Kidney tubule cell (primary cell): Measurements from ENCODE around the gene CHD2.
"Not testable (repeated sequence)": the region's sequence is repeated elsewhere in the genome, so short reads cannot be mapped to it uniquely, and the experiment has no call there.

Experiments
- DNase-seq: peaks from one replicate; pipeline ENCODE4 v3.0.0-alpha.2; 2018; ENCODE audit warnings: low spot score

The CHD2 gene

DNA sequence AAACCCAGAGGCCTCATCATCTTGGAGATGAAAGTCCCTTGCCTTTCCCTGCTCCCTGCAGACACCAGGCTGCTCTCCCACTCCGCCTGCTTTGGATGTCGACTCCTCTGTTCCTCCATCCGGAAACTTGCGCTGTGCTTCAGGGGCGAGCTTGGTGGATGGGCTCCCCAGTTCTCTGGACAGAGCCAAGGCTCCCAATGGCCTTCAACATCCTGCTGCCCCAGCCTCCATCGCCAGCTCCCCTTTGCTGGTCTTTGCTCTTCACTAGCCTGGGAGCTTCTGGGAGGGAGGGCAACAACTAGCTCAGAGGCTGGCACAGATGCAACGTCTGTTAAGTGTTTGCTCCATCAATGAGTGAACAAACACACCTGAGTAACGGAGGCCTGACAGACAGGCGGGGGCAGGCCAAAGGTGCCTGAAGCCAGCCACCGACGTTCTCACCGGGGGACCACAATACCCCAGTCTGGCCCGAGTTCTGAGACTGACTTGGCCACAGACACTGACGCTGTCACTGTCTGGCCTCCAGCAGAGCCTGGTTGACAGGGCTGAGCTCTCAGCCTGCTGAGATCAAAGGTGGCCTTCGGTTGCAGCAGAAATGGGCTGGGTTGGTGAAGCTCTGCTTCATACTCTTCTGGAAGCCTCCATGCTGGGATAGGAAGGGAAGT is 149.9 kb downstream of the CHD2 start:
- DNase-seq = no peak

DNA sequence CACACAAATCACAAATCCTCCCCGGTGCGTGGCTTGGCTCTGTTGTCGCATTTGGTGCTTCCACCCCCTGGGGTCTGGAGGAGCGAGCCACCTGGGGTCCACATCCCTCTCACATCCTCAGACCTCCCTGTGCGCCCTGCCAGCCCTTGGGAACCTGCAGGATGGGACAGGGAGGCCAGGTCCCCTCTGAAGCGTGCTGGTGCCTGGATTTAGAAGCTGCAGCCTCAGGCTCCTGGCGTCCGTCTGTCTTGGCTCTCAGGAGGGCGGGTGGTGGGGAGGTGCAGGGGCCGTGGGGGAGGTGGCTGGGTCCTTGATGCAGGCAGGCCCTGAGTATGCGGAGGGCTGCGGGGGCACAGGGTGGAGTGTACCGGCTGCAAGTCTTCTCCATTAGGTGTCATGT is 150.5 kb downstream of the CHD2 start:
- DNase-seq = no peak

DNA sequence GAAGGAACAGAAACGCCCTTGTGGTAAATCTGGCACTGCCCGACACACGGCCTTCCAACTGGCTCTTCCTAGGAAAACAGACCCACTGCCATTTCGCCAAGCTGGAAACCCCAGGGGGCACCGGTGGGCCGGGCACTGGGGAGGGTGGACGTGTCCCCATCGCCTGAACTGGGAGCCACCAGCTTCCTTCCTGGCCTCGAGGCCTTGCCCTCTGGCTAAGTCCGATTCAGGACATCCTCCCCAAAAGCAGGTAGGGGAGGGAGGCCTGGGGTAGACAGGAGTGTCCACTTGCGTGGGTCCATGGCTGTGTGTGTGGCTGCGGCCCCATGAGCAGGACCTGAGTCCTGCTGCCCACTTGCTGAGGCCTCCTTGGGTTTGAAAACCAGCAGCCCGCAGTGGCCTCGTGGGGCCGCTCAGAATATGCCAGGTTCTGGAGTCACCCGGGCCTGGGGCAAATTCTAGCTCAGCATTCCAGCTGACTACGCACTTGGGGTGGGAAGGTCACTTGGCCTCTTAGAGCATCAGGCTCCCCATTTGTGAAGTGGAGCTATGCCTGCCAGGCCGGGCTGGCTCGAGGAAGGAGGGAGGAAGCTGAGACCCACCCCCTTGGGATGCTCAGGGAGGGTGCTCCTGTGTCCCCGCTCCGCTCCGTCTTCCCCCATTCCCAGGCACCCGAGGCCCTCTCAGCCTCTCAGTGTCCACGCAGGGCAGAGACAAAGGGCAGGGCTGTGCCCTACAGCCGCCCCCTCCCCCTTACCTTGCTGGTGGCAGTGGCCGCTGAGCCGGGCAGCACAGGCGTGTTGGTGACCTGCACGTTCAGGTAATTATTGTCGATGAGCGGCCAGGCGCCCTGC is 151.3 kb downstream of the CHD2 start:
- DNase-seq = no peak

DNA sequence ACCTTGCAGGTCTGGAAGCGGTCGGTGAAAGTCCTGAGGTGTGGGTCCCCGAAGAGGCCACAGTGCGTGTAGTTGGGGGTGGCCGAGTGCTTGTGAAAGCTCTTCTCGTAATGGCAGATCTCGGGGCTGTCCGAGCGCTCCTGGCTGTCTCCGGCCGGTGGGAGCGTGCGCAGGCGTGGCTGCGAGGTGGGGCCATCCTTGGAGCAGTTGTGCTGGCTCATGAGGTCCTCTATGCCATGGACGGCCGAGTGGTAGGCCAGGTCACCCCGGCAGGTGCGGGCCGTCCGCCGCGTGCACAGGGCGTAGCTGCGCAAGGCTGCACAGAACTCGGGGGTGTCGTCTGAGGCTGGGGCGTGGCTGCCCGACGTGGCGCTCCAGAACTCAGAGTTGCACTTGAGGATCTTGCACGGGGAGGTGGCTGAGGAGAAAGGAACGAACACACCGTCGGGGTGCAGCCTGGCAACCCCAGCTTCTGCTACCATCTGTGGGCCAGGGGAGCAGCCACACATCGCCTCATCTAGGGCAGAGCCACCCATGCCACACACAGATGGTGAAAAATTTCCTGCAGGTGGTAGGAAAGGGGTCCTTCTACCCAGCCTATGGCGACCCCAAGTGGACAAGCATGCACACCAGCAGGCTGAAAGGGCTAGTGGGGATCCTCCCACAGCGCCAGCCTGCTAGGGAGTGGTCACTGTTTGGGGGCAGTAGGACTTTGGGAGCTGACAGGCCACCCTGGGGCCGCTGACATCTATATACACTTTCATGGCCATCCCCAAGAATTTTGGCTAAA is 152.2 kb downstream of the CHD2 start:
- DNase-seq = no peak

DNA sequence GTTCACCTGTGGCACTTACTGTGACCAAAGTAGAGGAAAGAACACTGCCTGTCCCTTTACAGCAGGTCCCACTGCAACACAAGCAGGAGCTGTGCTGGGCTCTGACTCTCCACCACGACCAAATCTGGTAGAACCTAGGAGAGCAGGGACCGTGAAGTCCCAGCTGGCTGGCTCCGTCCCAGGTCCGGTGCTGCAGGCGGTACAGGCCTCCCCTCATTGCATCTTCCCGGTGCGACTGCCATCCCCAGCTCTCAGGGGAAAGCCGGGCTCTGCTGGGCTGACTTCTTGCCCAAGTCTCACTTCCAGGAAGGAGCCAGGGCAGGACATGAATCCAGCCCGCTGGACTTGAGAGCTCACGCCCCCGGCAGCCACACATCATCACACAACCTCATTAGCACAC is 155.1 kb downstream of the CHD2 start:
- no peak for DNase-seq

DNA sequence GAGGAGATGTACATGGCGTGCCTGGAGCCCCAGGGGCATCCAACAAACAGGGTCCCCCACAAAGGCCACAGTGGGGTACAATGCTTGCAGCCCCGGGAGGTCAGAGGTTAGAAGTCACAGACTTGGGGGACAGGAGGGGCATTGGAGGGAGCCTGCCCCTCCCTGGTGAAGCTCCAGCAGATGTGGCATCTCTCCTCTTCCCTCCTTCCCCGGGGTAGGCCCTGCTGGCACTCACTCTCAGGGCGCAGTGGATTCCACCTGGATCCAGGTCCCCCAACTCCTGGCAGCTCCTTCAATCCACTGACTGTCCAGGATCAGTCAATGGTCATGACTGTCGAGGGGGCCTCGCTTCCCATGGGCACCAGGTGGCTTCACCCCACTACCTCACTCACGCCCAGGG is 156.7 kb downstream of the CHD2 start:
- DNase-seq = no peak

DNA sequence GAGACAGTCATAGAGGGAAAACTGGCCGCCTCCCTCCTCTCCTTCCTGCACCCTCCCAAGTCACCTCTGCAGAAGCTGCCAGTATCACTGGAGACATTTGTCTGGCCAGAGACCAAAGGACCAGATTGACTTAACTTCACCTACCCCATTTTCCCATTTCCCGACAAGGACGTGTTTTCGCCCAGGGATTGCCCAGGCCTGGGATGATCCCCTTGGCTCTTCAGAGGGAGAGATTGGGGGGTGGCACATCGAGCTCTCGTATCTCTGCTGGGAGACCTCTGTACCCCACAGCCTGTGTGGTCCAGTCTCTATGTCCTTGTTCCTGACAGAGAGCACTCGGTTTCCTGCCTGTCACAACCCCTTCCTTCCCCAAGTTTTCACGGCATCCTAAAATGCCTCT is 157.5 kb downstream of the CHD2 start:
- DNase-seq = no peak

DNA sequence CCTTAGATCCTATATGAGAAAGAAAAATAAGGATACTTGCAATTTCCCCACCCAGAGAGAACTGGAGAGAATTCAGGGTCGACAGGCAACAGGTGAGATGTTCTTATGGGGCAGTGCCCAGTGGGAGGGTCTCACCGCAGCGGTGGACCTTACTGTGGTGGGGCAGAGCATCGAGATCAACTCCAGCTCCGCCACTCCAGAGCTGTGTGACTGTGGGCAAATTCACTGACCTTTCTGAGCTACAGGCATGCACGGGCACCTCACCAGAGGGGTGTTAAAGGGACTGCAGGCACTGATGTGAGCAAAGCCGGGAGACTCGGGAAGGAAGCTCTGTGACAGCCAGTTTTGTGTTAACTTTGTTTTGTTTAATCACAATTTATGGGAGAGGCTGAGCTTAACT is 158.0 kb downstream of the CHD2 start:
- no peak for DNase-seq

DNA sequence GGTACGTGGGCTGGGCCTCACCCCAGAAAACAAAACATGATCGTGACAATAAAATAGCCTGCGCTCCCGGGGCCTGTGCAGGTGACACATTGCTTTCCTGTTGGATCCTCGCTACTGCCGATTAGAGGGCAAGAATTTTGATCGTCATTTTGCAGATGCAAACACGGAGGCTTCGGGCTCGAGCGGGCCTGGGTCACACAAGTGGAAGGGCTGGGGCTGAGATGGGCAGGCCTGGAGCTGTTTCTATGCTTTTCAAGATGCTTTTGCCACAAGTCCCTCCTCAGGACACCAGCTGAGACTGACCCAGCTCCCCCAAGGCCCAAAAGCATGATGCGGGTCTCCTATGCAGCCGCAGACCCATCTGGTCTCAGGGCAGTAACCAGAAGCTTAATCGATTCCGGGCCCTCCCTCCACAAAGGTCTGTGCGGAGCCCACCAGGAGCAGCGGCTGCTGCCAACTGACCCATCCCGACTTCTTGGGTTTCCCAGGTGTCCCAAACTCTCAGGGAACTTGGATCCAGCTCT is 158.8 kb downstream of the CHD2 start:
- DNase-seq = no peak

DNA sequence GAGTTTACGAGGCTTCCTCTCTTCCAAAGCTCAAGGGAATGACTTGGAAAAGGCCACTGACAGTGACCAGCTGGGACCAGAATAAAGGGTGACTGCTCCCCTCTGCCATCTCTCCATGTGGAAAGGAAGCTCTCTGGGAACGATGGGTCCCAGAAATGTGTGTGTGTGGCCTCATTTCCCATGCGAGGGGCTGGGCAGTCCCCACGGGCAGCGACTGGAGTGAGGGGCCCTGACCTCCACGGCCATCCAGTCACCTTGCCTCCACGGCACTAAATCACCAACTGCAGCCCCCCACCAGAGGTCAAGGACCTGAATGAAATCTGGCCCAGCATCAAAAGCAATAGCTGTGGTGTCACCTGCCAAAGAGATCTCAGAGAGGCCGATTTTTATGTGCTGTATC is 159.3 kb downstream of the CHD2 start:
- no peak for DNase-seq

DNA sequence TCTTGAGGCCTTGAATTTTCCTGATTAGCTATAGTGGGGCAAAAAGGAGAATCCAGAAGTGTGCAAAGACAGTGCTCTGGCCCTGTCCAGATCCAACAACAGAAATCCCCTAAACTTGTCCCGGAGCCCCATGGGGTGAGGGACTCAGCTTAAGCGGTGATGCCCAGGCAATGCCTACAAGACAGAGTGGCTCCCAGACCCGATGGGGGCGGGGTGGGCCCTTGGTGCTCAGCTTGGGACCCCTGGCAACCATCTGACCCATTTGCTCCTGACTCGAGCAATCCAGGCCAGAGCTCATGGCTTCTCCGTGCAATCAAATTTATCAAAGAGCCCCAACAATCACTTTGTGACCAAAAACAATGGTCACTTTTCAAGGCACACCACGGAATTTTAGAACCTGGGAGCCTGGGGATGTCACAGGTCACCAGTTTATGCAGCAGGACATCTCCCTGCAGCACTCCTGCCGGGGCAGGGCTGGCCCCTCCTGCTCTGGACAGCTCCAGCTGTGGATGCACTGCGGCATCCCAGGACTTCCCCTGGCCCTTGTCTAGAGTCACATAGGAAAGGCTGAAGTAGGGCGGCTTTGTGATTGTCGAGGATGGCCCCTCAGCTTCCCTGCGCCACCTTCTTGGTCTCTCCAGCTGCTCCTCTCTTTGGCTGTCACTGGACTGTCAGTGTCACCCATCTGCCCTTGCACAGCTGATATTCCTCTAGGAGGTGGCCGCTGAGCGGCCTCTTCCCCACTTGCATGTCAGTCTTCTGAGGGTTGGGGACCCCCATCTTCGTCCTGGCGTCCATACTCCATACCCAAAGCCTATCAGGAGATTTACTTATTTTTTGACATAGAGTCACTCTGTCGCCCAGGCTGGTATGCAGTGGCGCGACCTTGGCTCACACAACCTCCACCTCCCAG is 160.5 kb downstream of the CHD2 start:
- no peak for DNase-seq

DNA sequence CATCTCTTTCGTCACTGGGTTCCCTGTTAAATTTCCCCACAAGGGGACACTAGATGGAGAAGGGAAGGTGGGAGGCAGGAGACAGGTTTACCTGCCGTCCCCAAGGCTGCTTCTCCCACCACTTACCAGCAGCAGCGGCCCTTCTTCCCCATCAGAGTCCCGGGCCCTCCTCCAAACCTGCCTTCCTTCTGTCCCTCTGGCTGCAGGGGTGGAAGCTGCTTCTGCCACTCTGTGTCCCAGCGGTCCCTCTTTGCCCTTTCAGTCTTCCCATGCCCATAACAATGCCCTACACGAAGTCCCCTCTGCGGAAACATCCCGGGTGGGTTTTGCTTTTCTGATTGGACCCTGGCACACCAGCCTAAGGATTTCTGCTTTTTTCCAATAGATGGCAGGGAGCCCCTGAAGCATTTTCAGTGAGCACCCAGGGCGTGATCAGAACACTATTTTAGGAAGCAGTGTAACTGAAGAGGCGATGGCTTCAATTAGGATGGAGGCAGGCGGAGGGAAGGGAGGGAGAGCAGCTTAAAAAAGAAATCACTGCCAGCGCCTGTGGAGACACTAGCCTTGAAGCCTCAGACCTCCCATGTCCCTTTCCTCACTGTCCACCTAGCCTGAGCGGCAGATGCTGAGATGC is 162.6 kb downstream of the CHD2 start:
- DNase-seq = not testable (repeated sequence)

DNA sequence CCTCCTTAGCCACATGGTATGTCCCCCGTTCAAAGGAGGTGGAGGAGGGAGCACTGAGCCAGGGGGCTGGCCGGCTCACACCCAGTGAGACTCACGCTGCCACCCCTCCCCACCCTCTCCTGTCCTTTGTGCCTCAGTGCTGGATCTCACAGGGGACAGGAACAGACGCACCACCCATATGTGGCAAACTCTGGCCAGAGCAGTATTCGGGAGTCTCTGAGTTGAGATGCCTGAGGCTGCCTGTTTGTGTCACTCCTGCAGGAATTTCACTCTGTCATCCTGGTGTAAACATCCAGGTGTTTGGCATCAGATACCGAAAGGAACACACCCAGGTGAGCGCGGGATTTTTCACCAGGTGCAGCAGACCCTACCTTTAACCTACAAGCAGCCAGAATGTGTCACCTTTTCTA is 163.1 kb downstream of the CHD2 start:
- peak; percentile 53 for DNase-seq

DNA sequence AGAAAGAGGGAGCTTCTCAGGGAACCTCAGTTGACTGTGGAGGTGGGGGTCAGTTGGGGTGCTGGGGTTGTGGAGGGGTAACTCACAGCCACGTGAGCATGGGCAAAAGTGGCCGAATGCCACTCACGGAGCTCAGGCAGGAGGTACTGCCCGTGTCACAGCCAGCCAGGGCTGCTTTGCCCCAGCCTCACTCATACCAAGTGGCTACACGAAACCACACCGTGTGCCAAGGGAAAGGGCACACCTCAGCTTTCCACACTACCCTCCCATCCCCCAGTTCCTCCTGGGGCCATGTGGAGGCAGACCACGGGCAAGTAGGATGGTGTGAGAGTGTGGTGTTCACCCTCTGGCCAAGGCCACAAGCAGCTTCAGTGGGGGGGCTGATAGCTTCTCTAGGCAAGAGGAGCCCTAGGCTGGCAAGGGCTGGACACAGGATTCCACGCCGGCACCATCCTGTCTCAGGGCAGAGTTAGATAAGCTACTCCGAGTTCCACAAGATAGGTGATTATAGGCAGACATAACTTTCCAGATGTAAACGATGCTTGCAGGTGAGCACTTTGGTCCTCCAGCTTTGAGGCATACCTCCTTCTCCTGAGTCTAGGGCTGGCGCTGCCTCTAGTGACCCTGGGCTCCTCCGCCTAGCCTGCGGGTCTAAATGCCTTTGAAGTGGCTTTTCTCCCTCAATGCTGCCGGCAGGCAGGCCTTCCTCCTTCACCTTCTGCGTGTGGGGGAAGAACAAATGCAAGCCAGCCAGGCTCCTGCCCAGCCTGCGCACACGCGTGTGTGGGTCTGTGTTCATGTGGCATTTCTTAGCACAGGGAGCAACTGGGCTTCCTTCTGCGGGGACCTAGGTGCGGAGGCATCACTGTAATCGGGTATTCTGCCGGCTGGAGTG is 163.9 kb downstream of the CHD2 start:
- DNase-seq = no peak

DNA sequence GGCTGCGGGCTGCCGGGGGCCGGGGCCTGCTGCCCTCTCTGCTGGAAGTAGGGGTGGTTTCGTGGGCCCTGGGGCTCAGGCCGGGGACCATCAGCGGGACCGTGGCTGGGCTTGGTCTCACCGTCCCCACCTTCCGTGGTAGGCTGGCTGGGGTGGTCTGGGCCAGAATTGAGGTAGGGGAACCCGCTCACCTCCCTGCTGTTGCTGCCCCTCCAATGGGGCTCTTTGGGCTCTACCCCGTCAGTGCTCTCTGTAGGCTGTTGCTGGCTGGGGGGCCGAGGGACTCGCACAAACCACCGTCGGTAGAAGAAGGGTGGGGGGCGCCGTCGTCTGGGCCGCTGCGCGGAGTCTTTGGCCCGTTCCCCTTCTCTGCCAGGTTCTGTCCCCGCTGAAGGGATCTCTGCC is 165.5 kb downstream of the CHD2 start:
- DNase-seq = no peak

DNA sequence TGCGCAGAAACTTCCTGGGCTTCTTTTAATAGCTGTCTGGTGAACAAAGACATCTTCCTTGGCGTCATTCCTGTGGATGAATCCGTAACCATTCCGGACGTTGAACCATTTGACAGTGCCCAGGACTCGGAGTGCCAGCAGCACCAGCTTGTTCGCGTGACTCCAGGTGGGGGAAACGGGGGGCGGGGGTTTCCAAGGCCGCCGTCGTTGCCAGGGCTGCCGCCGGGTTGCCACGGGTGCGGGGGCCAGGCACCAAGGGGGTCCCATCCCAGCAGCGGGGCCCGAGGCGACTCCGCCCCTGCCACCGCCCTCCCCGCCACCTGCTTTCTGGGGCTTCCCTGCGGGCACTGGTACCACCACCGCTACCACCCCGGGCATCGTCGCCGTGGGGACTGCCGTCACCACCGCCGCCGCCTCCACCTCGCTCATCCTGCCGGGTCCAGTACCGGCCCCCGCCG is 166.1 kb downstream of the CHD2 start:
- no peak for DNase-seq

DNA sequence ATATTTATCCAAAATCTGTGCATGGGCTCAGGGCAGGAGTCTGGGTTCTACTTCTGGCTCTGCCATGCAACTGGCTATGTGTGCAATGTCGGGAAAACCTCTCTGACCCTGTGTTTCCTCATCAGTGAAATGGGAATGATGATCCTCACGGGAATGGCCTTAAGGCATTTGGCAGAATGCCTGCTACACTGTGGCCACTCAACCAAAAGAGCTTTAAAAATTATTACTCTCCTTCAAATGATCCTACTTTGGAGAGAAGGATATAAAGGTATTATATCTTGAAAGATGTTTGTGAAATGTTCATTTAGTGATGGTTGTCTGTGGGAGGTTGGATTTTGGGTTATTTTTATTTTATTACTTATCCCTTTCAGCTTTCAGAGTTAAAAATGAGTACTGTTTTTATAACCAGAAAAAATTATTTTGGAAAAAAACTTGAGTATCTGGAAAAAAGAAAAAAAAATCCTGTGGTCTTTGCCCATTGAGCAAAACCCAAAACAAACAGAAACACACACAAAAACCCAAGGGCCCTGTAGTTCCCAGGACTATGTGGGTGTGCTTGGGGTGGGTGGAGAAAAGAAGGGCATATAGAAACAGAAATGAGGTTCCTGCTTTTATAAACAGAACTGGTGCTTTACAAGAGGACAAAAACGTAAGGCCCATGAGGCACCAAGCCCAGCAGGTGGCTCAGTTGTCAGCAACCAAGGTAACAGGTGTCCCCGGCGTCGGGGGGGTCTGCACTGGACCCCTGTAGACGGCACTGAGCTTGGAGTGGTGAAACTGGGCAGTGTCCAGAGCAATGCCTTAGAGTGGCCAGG is 166.9 kb downstream of the CHD2 start:
- peak; percentile 36 for DNase-seq

DNA sequence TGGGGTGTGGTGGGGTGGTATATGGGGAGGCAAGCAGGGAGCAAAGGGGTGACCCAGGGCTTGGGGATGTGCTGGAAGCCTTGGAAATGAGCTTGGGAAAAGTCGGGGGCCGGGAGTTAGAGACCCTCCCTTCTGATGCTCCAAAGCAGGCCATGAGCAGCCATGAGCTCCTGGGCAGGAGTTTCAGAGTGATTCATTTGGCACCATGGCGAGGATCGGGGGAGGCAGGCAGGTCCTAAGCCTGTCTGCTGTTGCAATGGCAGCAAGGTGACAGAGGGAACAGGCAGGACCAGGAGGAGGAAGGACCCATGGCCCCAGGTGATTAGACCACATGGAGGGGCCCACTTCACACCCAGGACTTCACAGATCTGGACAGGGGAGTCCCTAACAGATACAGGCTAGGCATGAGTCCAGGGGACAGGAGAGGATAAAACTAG is 167.5 kb downstream of the CHD2 start:
- no peak for DNase-seq
